GM08714 (cell line): Measurements from ENCODE around the gene FUT7.

Experiments used
- H3K4me3 ChIP-seq: fragments of 200-500 bp; sonication (Bioruptor generic); 2 replicates; pipeline ENCODE4 v1.5.1; 2014; ENCODE audit warnings: mild to moderate bottlenecking, low read length, inconsistent platforms
- ZNF274 ChIP-seq: IDR thresholded peaks from 2 replicates; pipeline ENCODE4 v1.6.1; 2012; ENCODE audit warnings: mild to moderate bottlenecking, low read depth, low read length

Gene FUT7

DNA sequence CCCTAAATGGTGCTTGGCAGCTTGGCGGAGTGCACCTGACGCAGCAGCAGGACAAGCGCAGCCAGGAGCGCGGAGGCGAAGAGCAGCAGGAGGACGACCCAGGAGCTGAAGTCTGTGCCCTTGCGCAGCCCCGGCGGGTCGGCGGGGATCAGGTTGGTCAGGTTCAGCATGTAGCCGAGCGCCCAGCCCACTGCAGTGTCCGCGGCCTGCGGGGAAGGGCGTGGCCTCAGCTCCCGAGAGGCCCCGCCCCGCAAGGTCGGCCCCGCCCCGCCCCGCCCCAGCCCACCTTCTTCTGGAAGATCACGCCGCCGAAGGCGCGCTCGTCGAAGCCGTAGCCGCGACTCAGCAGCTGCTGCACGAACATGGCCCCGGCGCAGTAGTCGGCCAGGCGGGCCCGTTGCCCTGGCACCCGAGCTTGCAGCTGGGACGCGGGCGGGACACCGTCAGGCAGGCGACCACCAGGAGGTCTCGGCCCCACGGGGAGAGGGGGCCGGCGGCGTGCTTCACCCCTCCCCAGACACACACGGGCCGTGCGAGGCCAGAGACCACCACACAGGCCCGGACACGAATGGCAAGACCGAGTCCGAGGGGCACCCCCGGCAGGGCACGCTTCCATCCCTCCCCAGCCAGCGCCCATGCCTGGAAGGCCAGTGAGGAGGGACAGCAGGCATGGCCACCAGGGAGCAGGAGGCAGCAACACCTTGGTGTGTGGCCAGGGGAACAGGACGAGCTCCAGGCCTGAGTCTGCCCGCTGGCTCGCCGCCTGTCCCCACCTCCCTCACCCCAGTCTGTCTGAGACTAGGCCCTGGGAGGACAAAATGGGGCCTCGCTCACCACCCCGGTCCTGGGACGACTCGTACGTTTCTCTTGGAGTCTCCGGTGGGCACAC is 17.0 kb upstream of the FUT7 start:
- no peak for TF ChIP-seq ZNF274
- H3K4me3 ChIP-seq, result no peak overlapping the region

DNA sequence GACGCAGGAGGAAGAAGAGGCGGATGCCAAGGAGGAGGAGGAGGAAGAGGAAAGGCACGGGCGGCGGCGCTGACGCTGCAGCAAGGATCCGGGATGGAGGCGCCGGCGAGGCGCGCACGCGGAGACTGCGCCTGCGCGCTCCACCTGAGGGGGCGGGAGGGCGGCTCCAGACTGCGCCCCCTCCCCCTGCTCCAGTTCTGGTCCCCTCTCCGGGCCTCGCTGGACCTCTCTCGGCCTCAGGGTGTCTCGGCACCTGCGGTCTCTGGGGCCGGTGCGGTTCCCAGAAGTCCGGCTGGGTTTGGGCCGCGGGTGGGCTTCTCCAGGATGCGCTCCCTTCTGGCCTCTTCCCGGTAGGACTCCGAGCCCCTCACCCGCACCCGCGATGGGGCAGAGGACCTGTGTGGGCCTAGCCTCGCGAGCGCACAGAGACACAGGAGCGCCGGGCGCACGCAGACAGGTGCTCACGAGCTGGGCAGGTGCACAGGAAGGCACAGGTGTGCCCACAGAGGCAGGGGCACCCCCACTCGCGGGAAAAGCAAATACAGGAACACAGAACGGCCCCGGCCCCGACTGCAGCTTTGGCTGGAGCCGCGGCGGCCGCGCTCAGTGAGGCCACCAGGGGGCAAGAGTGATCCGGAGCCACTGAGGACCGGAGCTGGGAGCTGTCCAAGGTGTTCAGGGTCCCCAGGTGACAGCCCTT is 14.3 kb upstream of the FUT7 start, which contains the start of gene NPDC1:
NPDC1 (minus strand) TSS at position 90 of the 700 bp plus-strand sequence. CDS start 188 bp downstream, outside the sequence.
- no peak within 1 kb of the TSS for H3K4me3 ChIP-seq
- TF ChIP-seq ZNF274, result no peak

DNA sequence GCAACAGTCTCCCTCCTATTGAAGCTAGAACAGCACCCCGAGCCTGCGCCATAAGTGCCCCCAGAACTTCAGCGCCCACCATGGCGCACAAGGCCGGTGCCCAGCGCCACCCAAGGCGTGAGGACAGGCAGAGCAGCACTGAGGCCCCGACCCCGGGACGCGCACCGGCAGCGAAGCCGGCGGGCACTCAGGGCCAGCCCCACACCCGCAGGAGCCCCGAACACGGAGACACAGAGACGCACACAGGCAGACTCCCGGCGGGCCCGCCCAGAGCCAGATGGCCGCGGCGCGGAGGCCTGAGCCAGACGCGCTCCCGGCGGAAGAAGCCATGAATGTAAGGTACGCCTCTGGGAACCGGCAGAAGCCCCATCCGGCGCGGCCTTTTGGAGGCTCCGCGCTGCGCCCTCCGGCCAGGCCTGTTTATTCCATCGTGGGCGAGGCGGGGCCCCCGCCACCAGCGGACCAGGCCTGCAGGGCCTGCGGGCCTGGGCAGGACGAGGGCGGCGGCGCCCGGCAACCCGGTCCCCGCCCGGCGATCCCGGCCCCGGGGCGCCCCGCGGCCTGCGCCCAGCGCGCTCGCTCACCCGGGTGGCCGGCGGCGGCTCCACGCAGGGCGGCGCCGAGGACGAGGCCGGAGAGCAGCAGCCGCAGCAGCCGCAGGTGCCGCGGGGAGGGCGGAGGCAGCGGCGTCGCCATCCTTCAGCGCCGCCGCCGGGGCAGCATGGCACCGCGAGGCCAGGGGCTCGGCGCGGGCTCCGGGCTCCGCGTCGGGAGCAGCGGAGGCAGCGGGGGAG is 13.6 kb upstream of the FUT7 start:
- TF ChIP-seq ZNF274, result no peak
- no peak overlapping the region for H3K4me3 ChIP-seq

DNA sequence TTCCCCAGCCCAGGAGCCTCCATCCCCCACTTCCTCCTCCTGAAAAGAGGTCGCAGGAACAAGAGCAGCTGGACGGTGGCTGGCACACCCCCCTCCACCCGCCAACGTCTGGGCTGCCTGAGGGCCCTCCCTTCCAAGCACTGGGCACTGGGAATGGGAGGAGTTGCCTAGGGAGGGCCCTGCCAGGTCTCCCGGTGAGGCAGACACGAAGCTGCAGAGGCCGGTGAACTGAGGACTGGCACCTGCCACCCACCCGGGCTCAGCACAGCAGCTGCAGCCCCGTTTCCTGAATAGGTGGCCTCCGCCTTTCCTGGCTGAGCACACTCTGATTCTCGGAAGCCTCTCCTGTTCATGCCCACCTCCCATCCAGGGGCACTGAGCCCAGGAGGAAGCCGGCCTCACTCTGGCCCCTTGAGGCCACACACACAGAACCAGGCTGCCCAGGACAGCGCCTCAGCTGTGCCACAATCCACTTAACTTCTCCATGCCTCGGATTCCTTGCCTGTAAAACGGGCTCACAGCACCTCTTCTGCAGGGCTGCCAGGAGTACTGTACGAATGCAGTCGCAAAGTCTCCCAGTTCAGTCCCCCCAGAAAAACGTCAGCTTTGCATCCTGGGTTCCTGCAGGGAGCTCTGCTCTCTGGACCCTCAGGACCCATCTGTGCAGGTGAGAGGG is 12.8 kb upstream of the FUT7 start:
- H3K4me3 ChIP-seq, result no peak overlapping the region
- TF ChIP-seq ZNF274, result no peak

DNA sequence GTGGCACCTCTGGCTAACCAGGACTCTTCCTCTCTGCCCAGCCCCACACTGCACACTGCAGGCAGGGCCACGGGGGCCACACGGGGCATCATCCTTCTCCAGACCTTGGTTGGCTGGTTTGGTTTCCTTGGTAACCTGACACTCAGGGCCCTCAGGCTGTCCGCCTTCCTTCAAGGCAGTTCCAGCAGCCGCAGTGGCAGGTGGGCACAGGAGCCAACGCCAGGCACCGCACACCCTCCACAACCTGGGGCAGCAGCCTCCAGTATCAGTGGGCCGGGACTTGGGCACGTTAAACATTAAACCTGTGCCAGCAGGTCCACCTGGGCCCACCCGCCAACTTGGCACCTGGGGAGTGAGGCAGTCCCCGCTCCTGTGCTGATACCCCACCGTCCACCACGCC is 12.1 kb upstream of the FUT7 start:
- TF ChIP-seq ZNF274, result no peak
- no peak overlapping the region for H3K4me3 ChIP-seq

DNA sequence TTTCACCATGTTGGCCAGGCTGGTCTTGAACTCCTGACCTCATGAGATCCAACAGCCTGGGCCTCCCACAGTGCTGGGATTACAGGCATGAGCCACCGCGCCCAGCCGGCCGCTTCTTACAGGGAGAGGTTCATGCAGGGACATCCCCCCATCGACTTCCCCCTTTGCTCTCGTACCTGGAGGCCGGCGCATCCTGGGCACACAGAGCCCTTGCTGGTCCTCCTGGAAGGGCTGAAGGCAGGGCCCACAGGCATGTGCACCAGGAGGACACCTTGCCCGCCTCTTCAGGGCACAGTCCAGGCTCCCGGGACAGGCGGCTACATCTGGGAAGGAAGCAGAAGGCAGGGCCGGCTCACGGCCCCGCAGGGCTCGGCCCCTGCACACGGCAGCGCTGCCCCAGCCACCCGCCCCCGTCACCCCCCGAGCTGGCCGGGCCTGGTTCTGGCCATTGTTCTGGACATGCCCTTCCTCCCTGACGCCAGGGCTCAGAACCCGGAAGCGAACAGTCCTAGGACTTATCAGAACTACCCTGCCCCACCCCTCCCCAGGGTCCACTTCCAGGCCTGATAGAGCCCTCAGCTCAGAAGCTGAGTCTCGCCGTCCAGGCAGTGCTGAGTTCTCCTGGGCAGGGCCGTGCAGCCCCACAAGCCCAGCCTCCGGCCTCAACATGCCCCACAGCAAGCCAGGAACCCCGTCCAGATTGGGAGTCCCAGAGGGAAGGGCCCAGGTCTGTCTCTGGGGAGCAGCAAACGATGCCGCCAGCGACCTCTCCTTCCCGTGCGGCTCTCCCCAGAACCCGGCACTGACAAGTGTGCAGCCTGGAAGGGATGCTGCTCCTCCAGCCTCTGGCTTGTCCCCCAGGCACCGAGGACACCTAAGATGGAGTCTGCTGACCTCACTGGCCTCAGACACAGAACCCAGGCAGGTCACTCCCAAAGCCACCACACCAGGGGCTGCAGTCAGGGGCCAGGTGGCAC is 11.2 kb upstream of the FUT7 start:
- H3K4me3 ChIP-seq, result no peak overlapping the region
- no peak for TF ChIP-seq ZNF274

DNA sequence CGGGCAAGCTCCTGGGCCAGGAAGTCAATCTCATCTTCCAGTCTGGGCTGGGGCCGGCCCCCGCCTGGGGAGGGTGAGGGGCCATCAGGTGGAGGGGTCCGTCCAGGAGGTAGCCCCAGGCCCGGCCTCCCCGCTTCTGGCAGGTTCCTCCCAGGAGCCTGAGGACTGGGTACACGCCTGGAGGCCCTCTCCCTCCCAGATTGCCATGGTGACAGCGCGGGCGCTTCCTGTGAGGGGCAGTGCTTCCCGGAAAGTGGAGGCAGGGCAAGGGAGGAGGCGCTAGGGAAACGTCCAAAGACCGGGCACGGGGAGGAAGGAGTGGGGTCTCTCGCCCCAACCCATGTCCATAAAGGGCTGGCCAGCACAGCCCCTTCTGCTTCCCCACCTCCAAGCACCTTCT is 9.2 kb upstream of the FUT7 start:
- no peak for TF ChIP-seq ZNF274
- no peak overlapping the region for H3K4me3 ChIP-seq

DNA sequence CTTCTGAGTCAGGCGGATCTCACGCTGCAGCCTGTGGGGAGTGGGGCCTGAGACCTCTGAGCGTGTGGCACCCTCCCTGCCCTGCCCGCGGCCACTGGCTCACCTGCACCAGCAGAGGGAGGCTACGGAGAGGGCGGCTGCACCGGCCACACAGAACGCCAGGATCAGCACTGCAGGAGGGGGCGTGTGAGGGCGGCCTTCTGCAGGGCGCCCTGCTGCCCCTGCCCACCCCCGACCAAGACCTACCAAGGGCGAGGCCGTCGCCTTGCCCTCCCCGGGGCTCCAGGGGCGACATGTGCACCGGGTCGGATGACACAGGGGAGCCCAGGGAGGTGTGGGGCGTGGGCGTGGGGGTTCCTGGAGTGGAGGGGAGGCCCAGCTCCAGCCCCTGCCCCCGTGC is 8.7 kb upstream of the FUT7 start:
- TF ChIP-seq ZNF274, result no peak
- H3K4me3 ChIP-seq, result no peak overlapping the region

DNA sequence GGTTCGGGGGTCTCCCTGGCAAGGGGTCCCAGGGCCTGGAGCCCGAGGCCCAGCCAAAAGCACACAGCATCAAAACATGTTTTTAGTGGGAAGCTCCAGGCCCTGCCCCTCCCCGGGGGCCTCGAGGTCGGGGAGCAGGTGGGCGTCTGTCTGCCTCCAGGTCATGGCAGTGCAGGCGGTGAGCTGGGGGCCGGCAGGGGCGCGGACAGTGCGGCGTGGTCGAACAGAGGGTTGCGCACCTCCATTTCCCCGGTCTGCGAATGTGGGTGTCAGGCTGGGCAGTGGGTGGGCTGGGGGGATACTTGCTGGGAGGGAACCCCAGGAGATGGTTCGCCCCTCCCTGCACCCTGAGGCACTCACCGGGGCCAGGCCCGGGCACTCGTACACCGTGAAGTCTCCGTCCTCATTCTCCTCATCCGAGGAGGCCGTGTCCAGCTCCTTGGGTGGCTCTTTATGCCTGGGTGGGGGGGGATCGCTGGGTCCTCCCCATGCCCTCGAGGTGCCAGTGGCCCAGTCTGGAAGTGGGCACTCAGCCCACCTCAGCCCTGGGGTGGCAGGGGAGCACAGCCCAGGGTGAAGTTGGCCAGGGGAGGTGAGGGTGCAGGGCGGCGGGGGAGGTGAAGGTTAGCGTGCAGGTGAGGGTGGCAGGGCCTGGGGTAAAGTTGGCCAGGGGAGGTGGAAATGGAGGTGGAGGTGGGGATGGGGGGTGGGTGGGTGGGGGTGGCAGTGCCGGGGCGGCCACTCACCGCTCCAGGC is 7.9 kb upstream of the FUT7 start:
- TF ChIP-seq ZNF274, result no peak
- H3K4me3 ChIP-seq, result no peak overlapping the region

DNA sequence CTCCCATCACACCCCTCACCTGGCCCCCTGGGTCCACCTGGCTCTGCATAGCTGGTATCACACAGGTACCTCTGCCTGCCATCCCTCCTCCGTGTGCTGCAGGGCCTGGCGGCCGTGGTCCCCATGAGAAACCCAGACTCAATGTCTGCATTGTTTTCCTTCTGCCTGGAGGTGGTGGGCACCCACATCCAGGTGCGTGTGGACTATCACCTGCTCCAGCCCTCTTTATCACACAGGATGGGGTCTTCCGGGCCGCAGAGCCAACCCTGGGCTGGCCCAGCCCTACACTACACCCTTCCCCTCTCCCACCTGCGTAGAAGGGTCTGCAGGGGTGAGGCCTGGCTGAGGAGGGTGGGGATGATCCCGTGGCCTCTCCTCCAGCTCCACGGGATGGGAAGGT is 7.0 kb upstream of the FUT7 start:
- H3K4me3 ChIP-seq, result no peak overlapping the region
- TF ChIP-seq ZNF274, result no peak

DNA sequence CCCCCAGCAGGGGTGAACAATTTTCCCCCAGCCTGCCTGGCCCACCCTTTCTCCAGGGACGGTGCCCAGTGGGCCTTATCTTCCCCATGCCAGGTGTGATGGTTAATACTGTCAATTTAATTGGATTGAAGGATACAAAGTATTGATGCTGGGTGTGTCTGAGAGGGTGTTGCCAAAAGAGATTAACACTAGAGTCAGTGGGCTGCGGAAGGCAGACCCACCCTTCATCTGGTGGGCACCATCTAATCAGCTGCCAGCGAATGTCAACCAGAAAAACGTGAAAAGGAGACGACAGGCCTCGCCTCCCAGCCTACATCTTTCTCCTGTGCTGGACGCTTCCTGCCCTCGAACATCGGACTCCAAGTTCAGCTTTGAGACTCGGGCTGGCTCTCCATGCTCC is 5.6 kb upstream of the FUT7 start:
- no peak overlapping the region for H3K4me3 ChIP-seq
- TF ChIP-seq ZNF274, result no peak

DNA sequence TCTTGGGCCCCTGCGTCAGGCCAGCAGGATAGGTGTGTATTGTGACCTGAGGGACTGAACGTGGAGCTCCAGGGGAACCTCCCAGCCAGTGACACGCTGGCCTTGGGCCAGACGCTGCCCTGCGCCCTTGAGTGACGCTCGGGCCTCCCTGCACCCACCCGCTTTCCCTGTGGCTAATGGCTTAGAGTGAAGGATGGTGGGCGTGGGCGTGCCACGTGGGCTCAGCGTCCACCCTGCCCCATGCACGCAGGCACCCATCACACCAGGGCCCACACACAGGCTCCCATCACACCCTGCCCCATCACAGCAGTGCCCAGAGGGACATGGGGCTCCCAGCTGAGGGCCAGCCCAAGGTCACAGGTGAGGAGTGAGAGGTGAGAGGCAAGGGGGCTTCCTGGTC is 5.1 kb upstream of the FUT7 start:
- H3K4me3 ChIP-seq, result no peak overlapping the region
- no peak for TF ChIP-seq ZNF274
